Ishikawa (cell line): Measurements from ENCODE around the gene KCNA10.

Source experiments
- CEBPB ChIP-seq: IDR thresholded peaks from 2 replicates; pipeline ENCODE4 v1.6.1; 2012
- EP300 ChIP-seq: IDR thresholded peaks from 2 replicates; pipeline ENCODE4 v1.6.1; 2012; ENCODE audit warnings: borderline replicate concordance
- NFIC ChIP-seq: IDR thresholded peaks from 2 replicates; pipeline ENCODE4 v1.6.1; 2012
- RAD21 ChIP-seq: IDR thresholded peaks from 2 replicates; pipeline ENCODE4 v1.6.1; 2012; ENCODE audit warnings: low read depth
- TCF12 ChIP-seq: IDR thresholded peaks from 2 replicates; pipeline ENCODE4 v1.6.1; 2012; ENCODE audit warnings: low read depth
- YY1 ChIP-seq: IDR thresholded peaks from 2 replicates; pipeline ENCODE4 v1.6.1; 2012; ENCODE audit warnings: low read depth
- ZBTB7A ChIP-seq: IDR thresholded peaks from 2 replicates; pipeline ENCODE4 v1.6.1; 2012; ENCODE audit warnings: low read depth
- TF ChIP-seq, protein P1 (sequence below): IDR thresholded peaks from 2 replicates; pipeline ENCODE4 v1.6.1; 2012; ENCODE audit warnings: low read depth, mild to moderate bottlenecking

DNA sequence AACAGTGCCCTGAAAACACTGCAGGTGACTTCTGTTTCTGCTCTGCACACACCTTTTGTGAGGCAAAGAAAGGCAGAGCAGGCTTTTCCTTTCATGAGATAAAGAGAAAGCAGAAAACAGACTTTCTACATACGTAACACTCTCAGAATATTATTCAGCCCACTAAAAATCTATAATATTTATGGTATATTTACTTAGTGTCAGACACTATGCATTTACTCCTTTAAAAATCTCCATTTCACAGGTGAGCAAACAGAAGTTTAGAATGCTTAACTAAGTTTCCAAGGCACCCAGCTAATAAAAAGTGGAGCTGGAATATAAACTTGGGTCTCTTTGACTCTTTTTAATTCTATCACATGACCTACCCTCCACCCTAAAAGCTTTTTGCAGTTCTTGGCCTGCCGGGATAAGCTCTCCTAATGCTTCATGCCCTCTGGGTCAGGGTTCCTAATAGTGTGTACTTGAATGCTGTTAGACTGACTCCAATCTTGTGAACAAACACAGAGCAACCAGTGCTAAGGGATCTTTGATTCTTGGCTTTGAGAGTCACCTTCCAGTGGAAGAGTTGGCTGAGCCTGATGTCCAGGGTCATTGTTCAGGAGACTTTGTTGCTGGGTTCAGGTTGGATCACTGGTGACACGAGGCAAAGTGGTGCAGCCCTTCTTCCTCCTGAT, 40.9 kb downstream of the KCNA10 start:
- TF ChIP-seq YY1 (no peak), EP300 (no peak), TCF12 (no peak), ZBTB7A (no peak), RAD21 (no peak), CEBPB (no peak), NFIC (no peak)
- TF ChIP-seq, protein P1, sequence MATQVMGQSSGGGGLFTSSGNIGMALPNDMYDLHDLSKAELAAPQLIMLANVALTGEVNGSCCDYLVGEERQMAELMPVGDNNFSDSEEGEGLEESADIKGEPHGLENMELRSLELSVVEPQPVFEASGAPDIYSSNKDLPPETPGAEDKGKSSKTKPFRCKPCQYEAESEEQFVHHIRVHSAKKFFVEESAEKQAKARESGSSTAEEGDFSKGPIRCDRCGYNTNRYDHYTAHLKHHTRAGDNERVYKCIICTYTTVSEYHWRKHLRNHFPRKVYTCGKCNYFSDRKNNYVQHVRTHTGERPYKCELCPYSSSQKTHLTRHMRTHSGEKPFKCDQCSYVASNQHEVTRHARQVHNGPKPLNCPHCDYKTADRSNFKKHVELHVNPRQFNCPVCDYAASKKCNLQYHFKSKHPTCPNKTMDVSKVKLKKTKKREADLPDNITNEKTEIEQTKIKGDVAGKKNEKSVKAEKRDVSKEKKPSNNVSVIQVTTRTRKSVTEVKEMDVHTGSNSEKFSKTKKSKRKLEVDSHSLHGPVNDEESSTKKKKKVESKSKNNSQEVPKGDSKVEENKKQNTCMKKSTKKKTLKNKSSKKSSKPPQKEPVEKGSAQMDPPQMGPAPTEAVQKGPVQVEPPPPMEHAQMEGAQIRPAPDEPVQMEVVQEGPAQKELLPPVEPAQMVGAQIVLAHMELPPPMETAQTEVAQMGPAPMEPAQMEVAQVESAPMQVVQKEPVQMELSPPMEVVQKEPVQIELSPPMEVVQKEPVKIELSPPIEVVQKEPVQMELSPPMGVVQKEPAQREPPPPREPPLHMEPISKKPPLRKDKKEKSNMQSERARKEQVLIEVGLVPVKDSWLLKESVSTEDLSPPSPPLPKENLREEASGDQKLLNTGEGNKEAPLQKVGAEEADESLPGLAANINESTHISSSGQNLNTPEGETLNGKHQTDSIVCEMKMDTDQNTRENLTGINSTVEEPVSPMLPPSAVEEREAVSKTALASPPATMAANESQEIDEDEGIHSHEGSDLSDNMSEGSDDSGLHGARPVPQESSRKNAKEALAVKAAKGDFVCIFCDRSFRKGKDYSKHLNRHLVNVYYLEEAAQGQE: no peak
